NCI-H524 treated with DMSO at 0.1 percent for 48 hours (cell line): ENCODE measurements around the gene SPATS2.

ENCODE experiments used
- DNase-seq: peaks from one replicate; lab custom pipeline; 2025; lab: John Stamatoyannopoulos, UW

The SPATS2 gene

GRCh38 chr12:49335955-49336644, 31.2 kb upstream of the SPATS2 start:
- DNase-seq = no peak

- DNase-seq = no peak
Measured at GRCh38 chr12:49336645-49337584, 30.3 kb upstream of the SPATS2 start, which contains the start of gene C1QL4. Gene C1QL4, minus strand, starts transcription at chr12:49337188. Its CDS starts 711 bp downstream, at chr12:49336477.

GRCh38 chr12:49338830-49339463, 28.3 kb upstream of the SPATS2 start:
- DNase-seq = no peak

GRCh38 chr12:49339464-49339861, 27.8 kb upstream of the SPATS2 start:
- DNase-seq = no peak

- DNase-seq = no peak
Measured at GRCh38 chr12:49340095-49340870, 27.0 kb upstream of the SPATS2 start.

GRCh38 chr12:49340971-49341776, 26.1 kb upstream of the SPATS2 start:
- no peak for DNase-seq

GRCh38 chr12:49341777-49342065, 25.5 kb upstream of the SPATS2 start:
- no peak for DNase-seq

GRCh38 chr12:49342066-49342913, 25.0 kb upstream of the SPATS2 start:
- DNase-seq = peak; percentile 74

- DNase-seq = no peak
Measured at GRCh38 chr12:49342914-49343731, 24.1 kb upstream of the SPATS2 start.

GRCh38 chr12:49344486-49345050, 22.7 kb upstream of the SPATS2 start:
- DNase-seq = no peak

GRCh38 chr12:49345051-49345824, 22.0 kb upstream of the SPATS2 start:
- no peak for DNase-seq

- DNase-seq = no peak
Measured at GRCh38 chr12:49345825-49346658, 21.2 kb upstream of the SPATS2 start.

- DNase-seq = no peak
Measured at GRCh38 chr12:49346659-49347310, 20.5 kb upstream of the SPATS2 start, which contains the start of gene DNAJC22. Gene DNAJC22, plus strand, starts transcription at chr12:49346888. Its CDS starts 1,985 bp downstream, at chr12:49348873.

GRCh38 chr12:49347311-49348193, 19.7 kb upstream of the SPATS2 start:
- no peak for DNase-seq

- DNase-seq = no peak
Measured at GRCh38 chr12:49348781-49349180, 18.5 kb upstream of the SPATS2 start.

- no peak for DNase-seq
Measured at GRCh38 chr12:49349266-49349665, 18.0 kb upstream of the SPATS2 start.
